ENCODE results near the gene ZNF664. TPM values are rescaled to one million over a fixed set of nuclear protein-coding genes. Genes with fewer than 3 reads are reported as not detected.

The ZNF664 gene
- total and polyA plus RNA-seq, 2 of the 8 experiments (the other 6 are each of a cell fraction or from before 2014, with no cell fraction given), result 22.8 to 51.4 TPM

DNA sequence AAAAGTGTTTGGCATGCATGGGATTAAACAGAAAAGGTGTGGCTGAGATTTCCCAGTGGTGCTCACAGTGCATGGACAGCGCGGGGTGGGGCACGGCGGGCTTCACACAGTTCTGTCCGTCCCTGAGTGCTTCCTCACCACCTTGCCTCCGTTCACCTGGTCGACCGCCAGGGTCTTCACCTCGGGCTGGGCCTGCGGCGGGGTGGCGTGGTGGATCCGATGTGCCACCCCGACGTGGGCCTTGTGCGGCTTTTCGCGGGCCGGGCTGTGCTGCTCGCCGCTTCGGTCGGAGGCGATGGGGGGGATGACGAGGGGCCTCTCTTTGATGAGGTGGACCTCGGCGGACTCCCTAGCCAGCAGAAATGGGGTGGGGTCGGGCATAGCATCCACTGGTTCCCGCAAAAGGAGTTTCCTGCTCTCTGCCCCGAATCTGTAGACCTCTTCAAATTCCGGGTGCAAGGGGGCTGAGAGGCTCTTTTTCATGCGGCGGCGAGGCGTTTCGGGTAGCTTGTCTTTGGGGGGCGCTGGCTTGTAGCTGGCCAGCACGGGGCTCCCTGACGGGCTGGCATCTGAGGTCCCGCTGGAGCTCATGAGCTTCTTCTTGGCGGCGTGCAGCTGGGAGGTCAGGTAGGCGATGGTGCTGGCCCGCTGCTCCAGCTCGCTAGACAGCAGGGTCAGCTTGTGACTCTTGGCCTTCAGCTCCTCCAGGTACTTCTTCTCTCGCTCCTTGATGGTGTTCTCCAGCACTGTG, 35.9 kb upstream of the ZNF664 start:
- no peaks in the 10 kb centered on the region for H4K20me1 ChIP-seq (replicated peaks in 1 of 2; ENCODE audit: control insufficient read depth in 1 of 2, insufficient read depth in 2 of 2, low read length in 2 of 2)
- no peak overlapping the region for H2BK5ac ChIP-seq (ENCODE audit: low read depth, low read length)
- no peaks in the 10 kb centered on the region for H3K36me3 ChIP-seq (ENCODE audit: control insufficient read depth in 2 of 4, insufficient read depth in 4 of 4, low read length in 3 of 4)
- H3K23me2 ChIP-seq (ENCODE audit: low read depth, low read length), result no peaks in the 10 kb centered on the region
- no peaks in the 10 kb centered on the region for H3K4me1 ChIP-seq (replicated peaks in 1 of 4; ENCODE audit: control insufficient read depth in 3 of 4, insufficient read depth in 4 of 4, low read length in 3 of 4)
- DNase-seq (ENCODE audit: low read depth in 1 of 2, low spot score in 2 of 2), result no peak
- H3K27ac ChIP-seq (ENCODE audit: low read depth, low read length), result no peak overlapping the region
- no peak overlapping the region for H3K23ac ChIP-seq (ENCODE audit: insufficient read length)
- H3K56ac ChIP-seq (replicated peaks; ENCODE audit: insufficient read length, low read depth, low read length), result no peak overlapping the region
- H2BK120ac ChIP-seq (replicated peaks; ENCODE audit: low read depth, low read length), result no peak overlapping the region
- H3K4me2 ChIP-seq (ENCODE audit: insufficient read depth in 1 of 2, low read depth in 2 of 2, low read length in 2 of 2), result no peak overlapping the region
- no peak overlapping the region for H4K91ac ChIP-seq (replicated peaks; ENCODE audit: insufficient read length, low read length)
- H2BK15ac ChIP-seq (ENCODE audit: low read length), result no peak overlapping the region
- no peak for TF ChIP-seq RFX5 (IDR thresholded peaks at IDR 0.05; ENCODE audit: borderline replicate concordance, low read depth, low read length)
- no peak for TF ChIP-seq MAFK (IDR thresholded peaks at IDR 0.05; ENCODE audit: low read depth, low read length)
- no peak for TF ChIP-seq RNF2 (IDR thresholded peaks at IDR 0.05; ENCODE audit: borderline replicate concordance, low read depth, low read length, missing control alignments, poor library complexity, severe bottlenecking)
- no peak for TF ChIP-seq SIRT6 (IDR thresholded peaks at IDR 0.05; ENCODE audit: low read length)
- TF ChIP-seq, protein P1, sequence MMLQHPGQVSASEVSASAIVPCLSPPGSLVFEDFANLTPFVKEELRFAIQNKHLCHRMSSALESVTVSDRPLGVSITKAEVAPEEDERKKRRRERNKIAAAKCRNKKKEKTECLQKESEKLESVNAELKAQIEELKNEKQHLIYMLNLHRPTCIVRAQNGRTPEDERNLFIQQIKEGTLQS (IDR thresholded peaks at IDR 0.05; ENCODE audit: insufficient read depth, low read depth, low read length), result no peak
- TF ChIP-seq EZH2 (IDR thresholded peaks at IDR 0.05; ENCODE audit: low read depth, low read length, severe bottlenecking), result no peak
- no peak for TF ChIP-seq POLR2AphosphoS5 (IDR thresholded peaks at IDR 0.05; ENCODE audit: low read depth, low read length)
- no peak for TF ChIP-seq NANOG (IDR thresholded peaks at IDR 0.05; ENCODE audit: insufficient read depth, low read depth, low read length, poor library complexity, severe bottlenecking)
- no peak overlapping the region for H2BK20ac ChIP-seq (ENCODE audit: low read length)
- no peaks in the 10 kb centered on the region for H3K79me2 ChIP-seq (ENCODE audit: control insufficient read depth in 1 of 2, insufficient read depth in 2 of 2, low read length in 2 of 2)
- H3K14ac ChIP-seq (ENCODE audit: insufficient read length), result no peak overlapping the region
- no peak for FAIRE-seq
- H2BK12ac ChIP-seq (ENCODE audit: low read depth, low read length), result no peak overlapping the region
- H3K4me3 ChIP-seq (ENCODE audit: extremely low read depth in 1 of 4, insufficient read depth in 2 of 4, low read depth in 3 of 4, low read length in 4 of 4), result no peak overlapping the region
- H3K9ac ChIP-seq (replicated peaks in 1 of 4; ENCODE audit: extremely low read depth in 1 of 4, low read depth in 3 of 4, low read length in 3 of 4), result no peak overlapping the region
- no peak overlapping the region for H4K8ac ChIP-seq (ENCODE audit: extremely low read depth, insufficient read depth, low read length)
- no peak overlapping the region for H2AFZ ChIP-seq (ENCODE audit: low read length)
- 93% methylated on average over 43 of the region's 46 CpGs; no CpG with 5 or more reads in 1 of the 2 experiments for WGBS, 2 experiments (ENCODE audit: extremely low coverage in 1 of 2, insufficient coverage in 1 of 2, insufficient read length in 1 of 2, insufficient replicate concordance in 2 of 2, low coverage in 1 of 2, low lambda C conversion rate in 2 of 2, missing lambda C conversion rate in 1 of 2)
- H3K9me3 ChIP-seq (ENCODE audit: insufficient read depth in 2 of 2, low read depth in 1 of 2, low read length in 1 of 2), result no peaks in the 10 kb centered on the region
- H4K5ac ChIP-seq (ENCODE audit: insufficient read length, low read depth, low read length), result no peak overlapping the region
- POLR2A ChIA-PET (ENCODE audit: partially characterized antibody), result no interaction called here
- H3K4ac ChIP-seq (replicated peaks; ENCODE audit: insufficient read length, low read depth, low read length), result no peak overlapping the region
- CTCF ChIA-PET (ENCODE audit: partially characterized antibody), result interaction anchor here (0.6 to 5.2 kb wide), 7 partner anchors 9 to 79 kb away, joined by 3 to 26 read pairs (median 3); no protein-coding TSS in a partner anchor
- no peaks in the 10 kb centered on the region for H3K79me1 ChIP-seq (ENCODE audit: low read depth, low read length)
- H3K18ac ChIP-seq (ENCODE audit: extremely low read depth, low read length), result no peak overlapping the region
- no peak overlapping the region for H2AK5ac ChIP-seq (ENCODE audit: low read depth, low read length)
- peaks cover 0 to 2% (median 0%) of the 10 kb centered on the region in 4 experiments; a peak in 1 of 7 replicates for H3K27me3 ChIP-seq (replicated peaks in 1 of 4; ENCODE audit: control insufficient read depth in 3 of 4, extremely low read depth in 1 of 4, insufficient read depth in 3 of 4, low read length in 3 of 4)
